GM21737 (cell line): ENCODE data around the gene TENM4.

Experiments
- ATAC-seq: cut with Tn5 transposase; IDR thresholded peaks from one replicate; pipeline ENCODE4 v1.9.1; 2021; ENCODE audit warnings: mild to moderate bottlenecking, moderate library complexity; ENCODE audit not compliant: unreplicated experiment

TENM4 gene

DNA sequence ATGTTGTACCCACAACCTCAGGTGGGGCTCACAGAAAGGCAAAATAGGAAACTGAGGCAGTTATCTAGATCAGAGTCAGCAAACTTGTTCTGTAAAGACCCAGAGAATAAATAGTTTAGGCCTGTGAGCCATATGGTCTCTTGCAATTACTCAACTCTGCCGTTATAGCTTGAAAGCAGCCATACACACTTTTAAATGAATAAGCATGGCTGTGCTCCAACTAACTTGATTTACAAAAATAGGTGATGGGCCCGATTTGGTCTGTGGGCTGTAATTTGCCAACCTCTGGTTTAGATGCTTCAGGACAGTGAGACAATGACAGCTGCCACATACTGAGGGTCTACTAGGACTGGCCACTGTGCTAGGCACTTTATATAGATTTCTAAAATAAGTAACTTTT is 667.3 kb downstream of the TENM4 start:
- no peak for ATAC-seq

DNA sequence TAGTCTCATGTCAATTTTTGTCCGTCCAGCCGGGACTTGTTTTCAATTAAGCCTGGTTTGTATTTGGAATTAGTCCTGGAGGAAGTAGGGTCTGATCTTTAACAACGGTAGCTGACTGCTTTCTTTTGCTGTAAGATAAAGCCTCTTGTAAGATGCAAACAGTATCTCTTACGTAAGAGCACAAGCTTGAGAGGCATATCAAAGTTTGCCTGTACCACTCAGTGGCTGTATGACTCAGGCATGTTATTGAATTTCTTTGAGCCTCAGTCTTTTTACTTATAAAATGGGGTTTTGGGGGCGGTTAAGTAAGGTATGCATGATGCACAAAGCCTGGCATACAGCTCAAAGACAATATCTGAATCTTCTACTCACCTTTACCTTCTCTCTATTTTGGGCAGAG is 667.8 kb downstream of the TENM4 start:
- no peak for ATAC-seq

DNA sequence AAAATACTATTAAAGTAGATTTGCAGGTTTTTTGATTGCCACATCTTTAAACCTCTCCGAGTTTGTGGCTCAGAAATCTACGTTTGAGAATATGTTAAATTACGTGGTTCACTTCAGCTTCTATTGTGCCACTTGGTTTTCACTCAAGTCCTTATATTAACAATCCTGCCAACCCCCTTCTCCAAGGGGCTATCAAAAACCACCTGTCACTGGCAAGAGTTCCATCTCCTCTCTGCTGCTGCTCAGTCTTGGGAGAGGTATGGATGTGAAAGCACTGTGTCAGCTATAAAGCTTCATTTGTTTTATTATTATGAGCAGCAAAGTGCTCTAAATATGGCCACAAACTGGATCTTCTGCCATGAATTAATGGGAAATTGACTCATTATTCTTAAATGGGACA is 668.6 kb downstream of the TENM4 start:
- no peak for ATAC-seq

DNA sequence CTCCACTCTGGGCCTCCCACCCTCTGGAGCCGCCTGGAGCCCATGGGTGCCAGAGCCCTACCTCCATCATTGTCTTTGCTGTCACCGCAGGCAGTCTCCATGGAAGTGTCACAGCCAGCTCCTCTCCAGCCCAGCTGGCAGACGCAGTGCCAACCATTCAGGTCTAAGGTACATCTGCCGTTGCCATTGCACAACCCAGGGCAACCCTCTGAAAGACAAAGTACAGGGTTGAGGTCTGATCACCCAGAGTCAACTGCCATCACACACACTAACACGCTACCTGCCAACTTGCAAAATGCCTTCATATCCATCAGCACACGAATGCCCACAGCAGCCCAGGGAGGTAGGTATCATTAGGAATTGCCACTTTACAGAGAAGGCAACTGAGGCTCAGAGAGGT is 669.9 kb downstream of the TENM4 start:
- ATAC-seq = no peak

DNA sequence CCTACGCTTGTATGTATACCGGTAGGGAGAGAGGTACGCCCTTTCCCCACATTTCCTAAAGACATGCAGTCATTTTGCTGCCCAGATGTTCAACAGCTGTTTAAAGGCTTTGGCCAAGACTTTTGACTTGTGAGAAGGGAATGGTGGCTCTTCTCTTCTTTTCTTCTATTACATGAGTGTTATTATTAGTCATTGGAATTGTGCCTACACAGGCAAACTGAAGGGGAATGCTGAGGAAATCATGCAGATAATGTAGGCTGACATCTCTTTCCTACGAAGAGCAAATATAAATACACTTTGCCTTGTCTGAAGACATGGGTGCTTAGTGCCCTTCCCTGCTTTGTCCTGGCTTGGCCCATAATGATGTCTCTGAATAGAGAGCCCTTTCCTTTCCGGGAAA is 671.9 kb downstream of the TENM4 start:
- no peak for ATAC-seq

DNA sequence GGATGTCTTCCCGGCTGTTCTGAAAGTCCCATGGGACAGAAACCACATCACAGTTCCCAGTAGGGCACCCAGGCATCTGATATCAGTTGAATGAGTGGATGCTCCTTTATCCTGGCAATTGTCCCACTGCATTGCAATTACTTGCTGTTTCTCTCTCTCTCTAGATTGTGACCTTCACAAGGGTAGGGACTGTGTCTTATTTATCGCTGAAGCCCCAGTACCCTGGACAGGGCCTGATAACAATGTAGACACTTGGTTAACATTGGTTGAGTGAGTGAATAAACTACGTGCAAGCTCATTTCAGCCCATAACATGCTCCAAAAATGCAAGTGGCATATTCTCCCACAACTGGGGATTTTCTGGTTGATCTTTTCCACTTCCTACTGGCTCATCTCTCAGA is 672.5 kb downstream of the TENM4 start:
- no peak for ATAC-seq

DNA sequence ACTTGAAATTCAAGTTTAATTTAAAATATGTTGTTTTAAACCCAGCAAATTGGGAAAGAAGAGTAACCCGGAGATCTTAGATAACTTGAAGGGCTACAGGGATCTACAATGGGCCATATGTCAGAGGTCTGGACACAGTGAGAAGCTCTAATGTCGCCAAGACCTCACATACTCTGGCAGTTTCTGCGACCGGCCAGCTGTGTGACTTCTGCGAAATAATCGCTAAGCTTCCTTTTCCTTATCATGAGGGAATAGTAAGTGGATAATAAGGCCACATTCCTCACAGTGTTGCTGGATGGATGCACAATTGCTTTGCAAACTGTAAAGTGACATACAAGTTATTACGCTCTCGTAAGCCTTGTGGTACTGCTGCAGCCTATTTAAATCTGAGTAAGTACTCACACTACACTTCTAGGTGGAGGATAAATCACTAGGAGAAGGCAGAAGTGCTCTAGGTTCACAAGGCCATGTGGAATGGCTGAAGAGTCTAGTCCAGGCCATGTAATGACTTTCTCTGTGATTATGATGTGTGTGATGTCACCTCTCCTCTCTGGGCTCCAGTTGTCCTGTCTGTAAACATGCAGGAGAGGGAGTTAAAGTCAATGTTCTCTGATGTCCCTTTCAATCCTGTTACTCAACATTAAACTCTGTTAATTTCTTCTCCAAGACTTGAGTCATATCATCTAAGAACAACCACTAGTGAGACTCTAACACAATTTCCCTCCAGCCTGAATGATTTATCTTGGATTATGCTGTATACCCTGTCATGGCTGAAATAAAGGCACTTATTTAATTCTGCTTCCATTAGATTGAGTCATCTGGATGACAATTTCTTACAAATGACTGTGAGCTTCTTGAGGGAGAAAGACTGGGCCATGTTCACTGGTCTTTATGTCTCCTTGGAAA is 673.5 kb downstream of the TENM4 start:
- ATAC-seq = no peak

DNA sequence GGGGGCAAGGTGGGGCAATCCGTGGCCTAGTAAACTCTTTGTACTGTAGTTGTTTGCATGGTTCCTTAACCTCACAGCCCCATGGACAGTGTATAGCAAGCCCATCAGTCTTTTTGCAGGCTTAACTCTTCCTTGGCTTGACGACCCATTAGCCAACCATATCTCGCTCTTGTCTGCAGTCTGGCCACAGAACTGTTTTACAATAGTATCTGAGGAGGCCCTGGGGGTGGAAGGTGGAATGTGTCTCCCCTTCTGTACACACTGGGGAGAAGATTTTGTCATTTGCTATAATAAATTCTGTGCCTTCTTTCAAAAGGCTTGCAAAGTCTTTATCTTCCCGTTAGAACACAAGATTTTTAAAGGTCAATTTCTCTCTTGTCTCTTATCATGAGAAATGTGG is 675.9 kb downstream of the TENM4 start:
- no peak for ATAC-seq

DNA sequence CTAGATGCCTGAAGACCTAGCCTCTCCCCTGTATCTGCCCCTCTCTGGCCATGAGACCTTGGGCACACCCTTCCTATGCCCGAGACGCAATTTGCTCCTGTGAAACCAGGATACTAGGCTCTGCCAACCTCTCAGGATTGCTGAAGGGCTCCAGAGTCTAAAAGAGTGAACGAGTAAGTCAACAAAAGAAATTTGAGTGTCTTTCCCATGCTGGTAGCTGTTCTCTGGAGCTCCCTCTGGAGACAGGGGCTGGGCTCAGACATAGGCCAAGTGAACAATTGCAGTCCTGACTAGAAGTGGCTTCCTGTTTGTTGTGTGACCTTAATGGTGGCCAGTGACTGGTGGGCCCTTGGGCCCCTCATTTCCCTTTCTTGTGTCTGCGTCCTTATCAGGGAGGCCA is 677.2 kb downstream of the TENM4 start:
- no peak for ATAC-seq

DNA sequence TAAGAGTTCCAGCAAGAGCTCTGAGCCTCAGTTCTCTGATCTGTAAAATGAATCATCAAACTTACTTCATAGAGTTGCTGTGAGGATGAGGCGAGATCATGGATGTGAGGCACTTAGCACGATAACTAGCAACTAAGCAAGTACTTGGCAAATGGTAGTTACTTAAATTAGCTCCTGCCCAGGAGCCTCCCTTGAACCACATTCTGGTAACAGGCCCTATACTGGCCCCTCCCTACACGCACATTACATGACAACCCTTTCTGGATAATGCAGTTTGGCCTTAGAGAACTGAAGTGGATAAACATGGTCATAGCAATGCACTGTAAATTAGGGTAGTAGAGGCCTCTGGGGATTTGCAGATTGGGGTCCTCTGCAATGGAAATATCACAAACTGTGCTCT is 678.7 kb downstream of the TENM4 start:
- no peak for ATAC-seq

DNA sequence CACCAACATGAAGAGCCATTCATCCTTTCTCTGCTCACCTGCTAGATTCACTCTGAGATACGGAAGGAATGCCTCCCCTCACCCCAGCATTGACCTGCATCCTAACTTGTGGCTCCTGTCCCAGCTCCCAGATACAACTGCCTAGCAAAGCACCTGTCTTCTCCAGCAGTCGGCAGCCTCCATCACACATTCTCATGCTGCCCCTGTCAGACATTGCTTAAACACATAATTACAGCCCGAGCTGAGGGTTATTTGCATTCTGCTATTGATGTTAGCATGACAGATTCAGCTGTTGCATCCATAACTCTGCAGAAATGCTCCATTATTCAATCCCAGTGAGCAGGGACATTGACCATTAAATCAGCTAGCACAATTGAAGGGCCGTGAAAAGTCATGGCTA is 681.8 kb downstream of the TENM4 start:
- ATAC-seq = no peak

DNA sequence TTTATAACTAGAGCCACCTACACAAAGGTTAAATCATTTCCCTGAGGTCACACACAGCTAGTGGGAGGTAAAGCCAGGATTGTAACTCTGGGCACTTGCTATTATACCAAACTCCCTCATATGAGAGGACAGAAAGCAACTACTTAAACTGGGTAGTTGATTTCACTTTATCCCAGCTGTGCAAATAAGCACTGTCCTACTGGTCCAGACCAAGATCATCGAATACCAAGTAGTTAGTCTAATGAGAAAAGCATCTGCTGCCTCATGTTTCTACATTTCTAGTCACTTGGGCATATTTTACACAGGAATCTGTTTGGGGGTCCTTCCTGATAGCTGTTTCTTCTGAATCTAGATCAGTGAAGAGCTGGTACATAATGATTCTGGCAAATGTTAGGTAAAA is 687.5 kb downstream of the TENM4 start:
- ATAC-seq = no peak

DNA sequence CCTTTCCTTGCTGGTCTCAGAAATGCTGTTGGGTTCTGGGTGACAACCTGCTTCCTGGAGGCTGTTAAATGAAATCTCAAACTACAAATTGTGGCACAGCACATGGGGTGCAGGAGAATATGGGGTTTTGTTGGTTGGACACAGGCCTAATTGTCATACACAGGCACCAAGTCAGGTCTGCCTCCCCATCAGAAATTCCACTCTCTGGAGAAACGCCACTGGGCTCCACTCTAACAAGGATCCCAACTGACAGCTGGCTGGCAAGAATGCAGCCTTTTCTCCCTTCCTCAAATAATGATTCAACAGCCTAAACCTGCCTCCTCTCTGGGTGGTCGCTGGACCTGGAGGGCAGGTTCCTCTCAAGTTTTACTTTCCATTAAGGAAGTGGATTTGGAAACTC is 688.3 kb downstream of the TENM4 start:
- no peak for ATAC-seq

DNA sequence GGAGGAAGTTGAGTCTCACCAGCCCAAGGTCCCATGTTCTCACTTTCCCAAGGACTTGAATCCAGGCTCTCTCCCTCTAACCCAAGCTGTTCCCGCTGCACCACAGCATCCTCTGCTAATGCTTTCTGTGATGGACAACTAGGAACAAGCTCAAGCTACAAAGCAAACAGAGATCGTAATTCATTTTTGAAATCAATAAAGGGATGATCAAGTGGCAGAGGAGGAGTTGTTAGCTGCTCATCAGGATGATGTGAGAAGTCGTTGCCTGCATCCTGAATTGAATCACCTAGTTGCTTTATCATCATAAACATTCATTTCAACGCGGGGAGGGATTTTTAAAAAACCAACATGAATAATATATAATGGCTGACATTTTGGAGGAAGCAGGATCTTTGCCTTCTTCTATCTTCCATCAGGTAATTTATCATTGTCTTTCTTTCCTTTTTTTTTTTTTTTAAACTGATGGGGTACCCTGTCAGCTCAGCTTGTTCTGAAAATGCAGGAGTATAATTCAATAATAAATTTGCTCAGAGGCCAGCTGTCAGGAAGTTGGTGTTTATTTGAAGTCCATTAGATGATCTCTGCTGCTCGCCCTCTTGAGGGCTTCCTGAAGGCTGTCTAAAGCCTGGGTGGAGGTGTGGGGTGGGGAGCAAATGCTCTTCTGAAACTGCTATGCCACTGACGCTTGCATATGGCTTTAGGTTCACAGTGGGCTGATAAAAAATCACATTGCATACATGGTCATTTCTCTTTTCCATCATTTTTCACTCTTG is 691.7 kb downstream of the TENM4 start:
- ATAC-seq = no peak

DNA sequence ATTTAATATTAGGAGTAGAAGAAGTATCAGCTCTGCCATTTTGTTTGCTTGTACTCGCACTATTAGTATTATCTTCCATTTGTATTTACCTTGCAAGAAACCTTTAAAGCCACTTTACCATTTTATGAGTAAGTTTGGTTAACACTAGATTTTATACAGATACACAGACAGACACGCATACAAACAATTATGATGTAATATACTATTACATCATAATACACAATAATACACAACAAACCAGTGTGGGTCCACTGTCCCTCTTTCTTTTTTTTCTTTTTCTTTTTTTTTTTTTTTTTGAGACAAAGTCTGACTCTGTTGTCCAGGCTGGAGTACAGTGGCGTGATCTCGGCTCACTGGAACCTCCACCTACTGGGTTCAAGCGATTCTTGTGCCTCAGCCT is 695.9 kb downstream of the TENM4 start:
- no peak for ATAC-seq

DNA sequence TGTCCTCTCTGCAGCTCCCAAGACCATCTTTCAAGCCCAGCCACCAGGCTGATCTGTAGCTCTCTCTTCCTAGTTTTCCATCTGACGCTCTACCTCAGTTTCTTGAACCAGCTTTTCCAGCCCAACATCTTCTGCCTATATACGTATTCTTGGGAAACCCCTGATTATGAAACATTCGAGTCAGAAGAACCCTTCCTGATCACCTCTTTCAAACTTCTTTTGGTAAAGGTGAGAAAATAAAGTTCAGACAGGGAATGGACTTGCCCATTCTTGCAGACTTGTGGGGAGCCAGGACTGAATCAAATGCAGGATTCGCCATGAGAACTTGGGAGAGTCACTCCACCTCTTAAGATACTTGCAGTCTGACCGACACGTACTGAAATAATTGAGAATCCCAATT is 696.6 kb downstream of the TENM4 start:
- no peak for ATAC-seq

DNA sequence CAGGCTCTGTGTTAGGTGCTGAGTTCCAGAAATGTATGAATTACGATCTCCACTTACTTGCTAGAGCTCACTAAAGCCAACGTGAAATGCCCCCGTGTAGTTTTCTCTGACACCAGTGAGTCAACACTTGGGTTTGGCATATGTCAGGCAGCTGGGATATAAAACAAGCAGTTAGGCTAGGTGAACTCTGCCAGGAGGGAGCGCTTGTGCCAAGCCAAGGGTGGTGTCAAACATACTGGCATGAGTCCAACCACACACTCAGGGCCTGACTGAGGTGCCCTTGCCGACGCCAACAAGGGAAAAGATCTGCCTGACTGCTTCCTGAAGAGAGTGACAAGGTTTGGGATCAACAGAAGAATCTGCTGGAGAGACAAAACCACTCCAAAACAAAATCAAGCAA is 698.4 kb downstream of the TENM4 start:
- ATAC-seq = no peak

DNA sequence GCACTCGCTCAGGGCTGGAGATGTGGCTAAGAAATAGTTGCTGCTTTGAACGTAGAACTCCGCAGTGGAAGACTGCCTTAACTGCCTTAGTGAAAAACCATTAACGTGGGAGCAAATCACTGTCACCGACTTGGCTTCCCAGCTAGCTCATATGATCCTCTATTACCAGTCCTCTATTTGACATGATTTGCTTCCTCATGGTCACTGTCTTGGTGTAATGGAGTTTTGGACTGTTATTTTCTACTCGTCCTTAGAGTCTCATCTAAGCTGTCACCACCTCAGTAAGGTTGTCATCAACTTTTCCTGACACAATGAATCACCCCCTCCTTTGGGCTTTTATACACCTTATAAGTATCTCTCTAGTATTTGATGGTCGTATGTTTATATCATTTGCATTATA is 699.1 kb downstream of the TENM4 start:
- ATAC-seq = no peak

DNA sequence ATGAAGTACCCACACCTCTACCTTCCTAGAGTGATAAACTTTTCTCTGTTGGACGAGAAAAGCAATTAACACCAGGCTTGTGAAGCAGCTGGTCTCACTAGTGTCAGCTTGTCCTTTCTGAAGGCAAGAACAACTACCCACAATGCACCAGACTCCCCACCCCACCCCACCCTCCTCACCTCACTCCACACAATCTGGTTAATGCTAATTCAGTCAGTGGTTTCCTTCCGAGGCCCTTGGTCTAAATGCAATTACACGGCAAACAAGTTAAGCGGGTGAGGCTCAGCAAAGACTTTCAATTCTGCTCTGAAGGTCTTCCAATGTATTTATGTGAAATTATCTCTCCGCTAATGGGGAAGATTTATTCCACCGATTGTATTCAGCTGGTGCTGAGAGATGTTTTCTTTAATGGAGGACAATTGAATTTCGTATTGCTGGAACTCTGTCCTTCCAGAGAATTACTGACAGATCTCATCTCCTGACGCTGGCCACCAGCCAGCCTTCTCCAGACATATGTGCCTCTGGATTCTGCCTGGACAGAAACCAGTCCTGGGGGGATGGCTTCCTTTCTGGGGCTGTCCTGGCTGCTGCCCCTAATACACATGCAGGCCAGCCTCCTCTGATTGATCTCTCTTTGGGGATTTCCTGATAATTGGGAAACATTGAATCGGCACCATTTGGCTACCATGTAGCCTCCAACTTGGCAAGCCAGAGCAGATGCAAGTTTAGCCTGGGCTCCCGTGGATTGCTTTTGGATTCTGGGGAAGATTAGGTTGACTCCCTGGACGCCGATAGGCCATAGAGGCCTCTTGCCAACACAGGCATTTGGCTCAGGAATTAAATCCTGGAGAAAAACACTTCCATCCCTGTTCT is 700.4 kb downstream of the TENM4 start:
- ATAC-seq = no peak

DNA sequence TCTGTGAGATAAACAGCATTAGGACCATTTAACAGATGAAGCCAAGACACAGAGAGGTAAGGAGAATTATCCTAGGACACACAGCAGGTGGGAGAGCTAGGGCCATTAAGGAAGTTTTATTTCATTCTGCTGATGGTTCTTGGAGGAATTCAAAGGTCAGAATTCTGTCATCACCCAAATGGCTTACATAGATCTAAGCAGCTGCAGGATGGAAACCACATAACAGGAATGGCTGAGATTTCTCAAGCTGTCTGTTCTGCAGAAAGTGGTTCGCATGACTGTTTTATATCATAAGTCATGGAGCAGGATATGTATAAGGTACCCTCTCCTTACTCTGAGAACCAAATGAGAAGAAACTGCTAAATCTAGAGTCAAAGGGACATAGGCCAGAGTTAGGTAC is 702.9 kb downstream of the TENM4 start:
- ATAC-seq = no peak

DNA sequence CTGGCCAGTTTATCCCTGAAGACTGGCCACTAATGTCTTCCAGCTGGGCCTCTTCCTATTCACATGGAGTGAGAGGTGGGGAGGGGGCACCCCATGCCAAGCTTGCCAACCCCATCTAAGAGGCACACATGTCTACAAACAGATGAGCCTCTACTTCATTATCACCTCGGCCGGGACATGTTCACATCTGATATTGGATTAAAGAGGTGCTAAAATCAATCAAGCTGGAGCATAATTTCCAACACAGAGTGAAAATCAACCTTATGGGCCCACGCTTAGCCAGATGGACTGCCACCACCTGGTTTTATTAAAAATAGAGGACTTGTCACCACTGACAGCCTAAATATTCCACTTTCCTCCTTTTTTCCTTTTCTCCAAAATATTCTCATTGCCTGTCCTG is 703.5 kb downstream of the TENM4 start:
- ATAC-seq = no peak
